ENCODE measurements around the gene SIGLEC10. TPM values are rescaled to one million over a fixed set of nuclear protein-coding genes. Genes with fewer than 3 reads are reported as not detected.
A peak's percentile ranks its signal among the peaks of the same experiment; 100 is the strongest.

Gene SIGLEC10
- total and polyA plus RNA-seq, 2 donors from 2014 or later, result 0.34 to 33.8 TPM

DNA sequence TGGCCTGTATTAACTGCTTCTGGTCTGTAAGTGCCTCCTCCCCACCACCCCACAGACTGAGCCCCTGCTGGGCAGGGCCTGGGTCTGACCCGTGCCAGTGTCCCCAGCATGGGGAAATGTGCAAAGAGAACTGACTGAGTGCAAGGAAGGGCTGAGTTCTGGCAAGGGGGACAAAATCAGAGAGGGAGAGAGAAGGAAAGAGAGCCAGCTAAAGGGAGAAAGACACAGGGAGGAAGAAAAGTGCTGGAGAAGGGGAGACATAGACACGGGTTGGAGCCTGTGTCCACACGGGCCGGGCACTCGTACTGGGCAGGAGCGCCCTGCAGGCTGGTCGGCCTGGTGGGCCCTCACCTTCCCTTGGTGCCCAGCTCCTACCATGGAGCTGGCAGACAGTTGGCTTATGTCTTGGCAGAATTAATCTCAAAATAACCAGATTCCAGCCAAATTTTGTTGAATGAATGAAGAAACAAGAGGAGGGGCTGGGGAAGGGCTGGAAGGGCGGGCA, 46.2 kb downstream of the SIGLEC10 start:
- TF ChIP-seq, protein P1, sequence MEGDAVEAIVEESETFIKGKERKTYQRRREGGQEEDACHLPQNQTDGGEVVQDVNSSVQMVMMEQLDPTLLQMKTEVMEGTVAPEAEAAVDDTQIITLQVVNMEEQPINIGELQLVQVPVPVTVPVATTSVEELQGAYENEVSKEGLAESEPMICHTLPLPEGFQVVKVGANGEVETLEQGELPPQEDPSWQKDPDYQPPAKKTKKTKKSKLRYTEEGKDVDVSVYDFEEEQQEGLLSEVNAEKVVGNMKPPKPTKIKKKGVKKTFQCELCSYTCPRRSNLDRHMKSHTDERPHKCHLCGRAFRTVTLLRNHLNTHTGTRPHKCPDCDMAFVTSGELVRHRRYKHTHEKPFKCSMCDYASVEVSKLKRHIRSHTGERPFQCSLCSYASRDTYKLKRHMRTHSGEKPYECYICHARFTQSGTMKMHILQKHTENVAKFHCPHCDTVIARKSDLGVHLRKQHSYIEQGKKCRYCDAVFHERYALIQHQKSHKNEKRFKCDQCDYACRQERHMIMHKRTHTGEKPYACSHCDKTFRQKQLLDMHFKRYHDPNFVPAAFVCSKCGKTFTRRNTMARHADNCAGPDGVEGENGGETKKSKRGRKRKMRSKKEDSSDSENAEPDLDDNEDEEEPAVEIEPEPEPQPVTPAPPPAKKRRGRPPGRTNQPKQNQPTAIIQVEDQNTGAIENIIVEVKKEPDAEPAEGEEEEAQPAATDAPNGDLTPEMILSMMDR (IDR thresholded peaks at IDR 0.05; ENCODE audit: borderline replicate concordance, extremely low read depth, insufficient read depth), result no peak
- no peak for FAIRE-seq
- Histone ChIP-seq H3K27me3 (ENCODE audit: control insufficient read depth, insufficient read depth, low read length) (no peaks in the 10 kb centered on the region), H3K9me3 (ENCODE audit: control insufficient read depth in 2 of 3, insufficient read depth in 1 of 3, low read length in 3 of 3) (no peaks in the 10 kb centered on the region), H3K27ac (ENCODE audit: low read depth in 2 of 2, low read length in 2 of 2) (no peak overlapping the region), H3K36me3 (ENCODE audit: control insufficient read depth in 2 of 3, insufficient read depth in 3 of 3, low read length in 3 of 3) (no peaks in the 10 kb centered on the region), H3K4me3 (ENCODE audit: low read length in 3 of 3) (no peak overlapping the region), H3K4me1 (ENCODE audit: control insufficient read depth in 2 of 3, insufficient read depth in 2 of 3, low read depth in 1 of 3, low read length in 3 of 3) (peaks cover 0 to 2% (median 0%) of the 10 kb centered on the region in 3 donors), H3K9ac (ENCODE audit: low read length in 3 of 3) (no peak overlapping the region)
- DNase-seq, result peak in 1 of 5 donors; percentile 45
- intact Hi-C loops (cut with DNase I), result no loop called here

DNA sequence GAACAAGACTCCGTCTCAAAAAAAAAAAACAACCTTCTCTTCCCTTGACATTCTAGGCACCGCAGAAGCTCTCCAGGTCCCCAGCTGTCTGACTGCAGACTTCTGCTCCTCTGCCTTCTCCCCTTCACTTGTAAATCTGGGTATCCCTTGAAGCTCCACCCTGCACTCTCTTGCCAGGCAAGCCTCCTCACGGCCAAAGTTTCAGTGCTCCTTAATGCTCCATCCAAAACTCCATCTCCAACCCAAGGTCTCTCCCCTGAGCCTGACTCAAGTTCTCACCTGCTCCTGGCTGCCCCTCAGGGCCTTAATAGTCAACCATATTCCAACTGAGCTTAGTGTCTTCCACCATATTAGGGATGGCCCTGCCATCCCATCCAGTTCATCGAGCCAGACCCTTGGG, 47.2 kb downstream of the SIGLEC10 start:
- no peaks in the 10 kb centered on the region for H3K9me3 ChIP-seq (ENCODE audit: control insufficient read depth in 2 of 3, insufficient read depth in 1 of 3, low read length in 3 of 3)
- TF ChIP-seq, protein P1 (IDR thresholded peaks at IDR 0.05; ENCODE audit: borderline replicate concordance, extremely low read depth, insufficient read depth), result no peak
- intact Hi-C loops (cut with DNase I), result no loop called here
- H3K4me3 ChIP-seq (ENCODE audit: low read length in 3 of 3), result no peak overlapping the region
- peaks cover 0 to 6% (median 0%) of the 10 kb centered on the region in 3 donors for H3K4me1 ChIP-seq (ENCODE audit: control insufficient read depth in 2 of 3, insufficient read depth in 2 of 3, low read depth in 1 of 3, low read length in 3 of 3)
- H3K27me3 ChIP-seq (ENCODE audit: control insufficient read depth, insufficient read depth, low read length), result no peaks in the 10 kb centered on the region
- H3K27ac ChIP-seq (ENCODE audit: low read depth in 2 of 2, low read length in 2 of 2), result no peak overlapping the region
- DNase-seq, result peak in 1 of 5 donors; percentile 7
- no peak overlapping the region for H3K9ac ChIP-seq (ENCODE audit: low read length in 3 of 3)
- no peak for FAIRE-seq
- H3K36me3 ChIP-seq (ENCODE audit: control insufficient read depth in 2 of 3, insufficient read depth in 3 of 3, low read length in 3 of 3), result no peaks in the 10 kb centered on the region

DNA sequence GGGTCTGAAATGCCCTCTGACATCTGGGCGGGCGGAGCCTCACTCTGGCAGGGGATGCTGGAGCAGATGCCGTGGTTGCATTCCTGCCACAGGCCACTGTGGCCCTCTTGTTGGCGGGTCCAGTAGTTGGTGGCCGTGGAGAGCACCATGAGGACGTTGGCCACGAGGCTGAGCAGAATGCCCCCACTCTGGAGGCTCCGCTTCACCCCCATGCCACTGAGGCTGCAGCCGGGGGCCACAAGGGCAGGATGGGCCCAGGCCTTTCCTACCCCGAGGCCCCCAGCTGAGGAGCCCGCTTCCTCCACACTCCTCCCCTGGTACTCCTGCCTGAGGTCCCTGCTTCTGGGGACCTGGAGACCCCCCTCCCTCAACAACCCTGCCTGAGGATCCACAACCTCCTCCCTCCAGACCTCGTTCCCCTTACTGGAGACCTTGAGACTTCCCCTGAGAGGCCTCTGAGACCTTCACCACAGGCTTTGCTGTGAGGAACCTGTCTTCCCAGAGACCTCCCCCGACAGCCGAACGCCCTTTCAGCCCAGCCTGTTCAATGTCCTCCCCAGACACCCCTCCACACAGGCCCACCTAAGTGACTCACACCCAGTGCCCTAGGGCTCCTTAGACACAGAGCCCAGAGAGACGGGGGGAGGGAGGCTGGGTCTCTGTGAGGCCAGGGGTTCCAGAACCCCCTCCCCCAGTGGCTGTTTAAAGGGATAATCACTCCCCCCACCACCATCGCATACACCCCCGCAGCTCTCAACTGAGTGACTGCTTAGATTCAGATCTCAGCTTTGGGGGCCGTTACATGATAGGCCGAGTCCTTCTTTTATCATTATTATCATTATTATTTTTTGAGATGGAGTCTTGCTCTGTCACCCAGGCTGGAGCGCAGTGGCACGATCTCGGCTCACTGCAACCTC, 48.8 kb downstream of the SIGLEC10 start, which contains the start of gene CLDND2:
Gene CLDND2, minus strand, starts transcription at position 638 of the 917 bp plus-strand sequence. Its CDS starts 426 bp downstream, at position 212.
- Histone ChIP-seq H3K4me1 (ENCODE audit: control insufficient read depth in 2 of 3, insufficient read depth in 2 of 3, low read depth in 1 of 3, low read length in 3 of 3) (peaks cover 0 to 17% (median 0%) of the 10 kb centered on the region in 3 donors), H3K36me3 (ENCODE audit: control insufficient read depth in 2 of 3, insufficient read depth in 3 of 3, low read length in 3 of 3) (no peaks in the 10 kb centered on the region), H3K9ac (ENCODE audit: low read length in 3 of 3) (peak within 1 kb of the TSS; percentile 22 to 59 (median 55)), H3K9me3 (ENCODE audit: control insufficient read depth in 2 of 3, insufficient read depth in 1 of 3, low read length in 3 of 3) (no peaks in the 10 kb centered on the region), H3K27me3 (ENCODE audit: control insufficient read depth, insufficient read depth, low read length) (no peaks in the 10 kb centered on the region), H3K27ac (ENCODE audit: low read depth in 2 of 2, low read length in 2 of 2) (peak within 1 kb of the TSS; percentile 63 to 68), H3K4me3 (ENCODE audit: low read length in 3 of 3) (peak within 1 kb of the TSS; percentile 60 to 94 (median 70))
- intact Hi-C loops (cut with DNase I), result no loop called here
- TF ChIP-seq, protein P1 (IDR thresholded peaks at IDR 0.05; ENCODE audit: borderline replicate concordance, extremely low read depth, insufficient read depth), result no peak
- FAIRE-seq (no peak), DNase-seq (peak in 1 of 5 donors; percentile 25)
